ENCODE results near the gene MTMR3.

The MTMR3 gene

GRCh38 chr22:30005213-30005857 lies 122.4 kb downstream of the MTMR3 start:
- no peak for DNase-seq

- DNase-seq = no peak
These were observed 124.4 kb downstream of the MTMR3 start for GRCh38 chr22:30007361-30007760.

GRCh38 chr22:30008401-30008800 lies 125.4 kb downstream of the MTMR3 start:
- no peak for DNase-seq

GRCh38 chr22:30009478-30009877 lies 126.5 kb downstream of the MTMR3 start:
- no peak for DNase-seq

GRCh38 chr22:30010789-30011405 lies 127.9 kb downstream of the MTMR3 start:
- no peak for DNase-seq

- no peak for DNase-seq
These were observed 130.2 kb downstream of the MTMR3 start for GRCh38 chr22:30013201-30013600.

- no peak for DNase-seq
These were observed 131.3 kb downstream of the MTMR3 start for GRCh38 chr22:30014244-30014643.

- DNase-seq = no peak
These were observed 132.3 kb downstream of the MTMR3 start for GRCh38 chr22:30015229-30015797.

- DNase-seq = no peak
These were observed 132.9 kb downstream of the MTMR3 start for GRCh38 chr22:30015846-30016245.

GRCh38 chr22:30016596-30016995 lies 133.6 kb downstream of the MTMR3 start:
- DNase-seq = no peak

GRCh38 chr22:30017375-30018223 lies 134.6 kb downstream of the MTMR3 start:
- no peak for DNase-seq

GRCh38 chr22:30020511-30020910 lies 137.5 kb downstream of the MTMR3 start:
- DNase-seq = no peak

GRCh38 chr22:30021338-30021737 lies 138.4 kb downstream of the MTMR3 start:
- no peak for DNase-seq

GRCh38 chr22:30021881-30022619 lies 139.1 kb downstream of the MTMR3 start:
- DNase-seq = no peak

GRCh38 chr22:30023099-30023660 lies 140.2 kb downstream of the MTMR3 start:
- no peak for DNase-seq

- no peak for DNase-seq
These were observed 141.3 kb downstream of the MTMR3 start for GRCh38 chr22:30024231-30024630.

GRCh38 chr22:30025221-30025620 lies 142.2 kb downstream of the MTMR3 start:
- DNase-seq = no peak

GRCh38 chr22:30026756-30027155 lies 143.8 kb downstream of the MTMR3 start:
- no peak for DNase-seq

GRCh38 chr22:30027169-30027568 lies 144.2 kb downstream of the MTMR3 start:
- no peak for DNase-seq

GRCh38 chr22:30027791-30028190 lies 144.8 kb downstream of the MTMR3 start:
- DNase-seq = no peak

- DNase-seq = no peak
These were observed 145.8 kb downstream of the MTMR3 start for GRCh38 chr22:30028731-30029130.

GRCh38 chr22:30029512-30029911 lies 146.5 kb downstream of the MTMR3 start:
- DNase-seq = no peak

GRCh38 chr22:30030329-30030728 lies 147.4 kb downstream of the MTMR3 start:
- no peak for DNase-seq
